GM12891 (cell line): ENCODE results near the gene POU2F1.

ENCODE experiments used
- DNase-seq: peaks from one replicate; pipeline ENCODE4 v3.0.0; 2011; ENCODE audit warnings: low spot score; ENCODE audit not compliant: insufficient read length
- FAIRE-seq: peaks from 2 replicates; lab custom pipeline; 2011; peaks lifted over from hg19 to GRCh38; lab: Jason Lieb, UNC
- PAX5 ChIP-seq: IDR thresholded peaks from 2 replicates; pipeline ENCODE4 v1.6.1; 2011; ENCODE audit warnings: low read length, moderate library complexity, mild to moderate bottlenecking; ENCODE audit not compliant: insufficient read depth, severe bottlenecking
- POLR2A ChIP-seq: IDR thresholded peaks from 2 replicates; pipeline ENCODE4 v1.6.1; 2011; ENCODE audit warnings: low read depth, low read length, control low read depth
- POLR2AphosphoS5 ChIP-seq: IDR thresholded peaks from 2 replicates; pipeline ENCODE4 v1.6.1; 2011; ENCODE audit warnings: low read depth, low read length, control low read depth
- POU2F2 ChIP-seq: IDR thresholded peaks from 2 replicates; pipeline ENCODE4 v1.6.1; 2011; ENCODE audit warnings: low read depth, mild to moderate bottlenecking, control low read depth, low read length, moderate library complexity
- SPI1 ChIP-seq: IDR thresholded peaks from 2 replicates; pipeline ENCODE4 v1.6.1; 2011; ENCODE audit warnings: low read depth, low read length, control low read depth
- TAF1 ChIP-seq: IDR thresholded peaks from 2 replicates; pipeline ENCODE4 v1.6.1; 2011; ENCODE audit warnings: low read depth, low read length, control low read depth

The POU2F1 gene

DNA sequence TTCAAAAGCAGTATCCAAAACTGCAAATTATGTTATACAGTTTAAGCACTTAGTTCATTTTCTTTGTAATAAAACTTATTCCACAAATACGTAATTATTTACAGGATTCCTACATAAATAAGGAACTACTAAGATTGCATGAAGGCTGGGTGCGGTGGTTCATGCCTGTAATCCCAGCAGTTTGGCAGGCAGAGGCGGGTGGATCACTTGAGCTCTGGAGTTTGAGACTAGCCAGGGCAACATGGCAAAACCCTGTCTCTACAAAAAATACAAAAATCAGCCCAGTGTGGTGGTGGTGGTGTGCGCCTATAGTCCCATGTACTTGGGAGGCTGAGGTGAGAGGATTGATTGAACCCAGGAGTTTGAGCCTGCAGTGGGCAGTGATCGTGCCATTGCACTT is 69.3 kb downstream of the POU2F1 start:
- FAIRE-seq = no peak
- no peak for DNase-seq
- no peak for TF ChIP-seq TAF1

DNA sequence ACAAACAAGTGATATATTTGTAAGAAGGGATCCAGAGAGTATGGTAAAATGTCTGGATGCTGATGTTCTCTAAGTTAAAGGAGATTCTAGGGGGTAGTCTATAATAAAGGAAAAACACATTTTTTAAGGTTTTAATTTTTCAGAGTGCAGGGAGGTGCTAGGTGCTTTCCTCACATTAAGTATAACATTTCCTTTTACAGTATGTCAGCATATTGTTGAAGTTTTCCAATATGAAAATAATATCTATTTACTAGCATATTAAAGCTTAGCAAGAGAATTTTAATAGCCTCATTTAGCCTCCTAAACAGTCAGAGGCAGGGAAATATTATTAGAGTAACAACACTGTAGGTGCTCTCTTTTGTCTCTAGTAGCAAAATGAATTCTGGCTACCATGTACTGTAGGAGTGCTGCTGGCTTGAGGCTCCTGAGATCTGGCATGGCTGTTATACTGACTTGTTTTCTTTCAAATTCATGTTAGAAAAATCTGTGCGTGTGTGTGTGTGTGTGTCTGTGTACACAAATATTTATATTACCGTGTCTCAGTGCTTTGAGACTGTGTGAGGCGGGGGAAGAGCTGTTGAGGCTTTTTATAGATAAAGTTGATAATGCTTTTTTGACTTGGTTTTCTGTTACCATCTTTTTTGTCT is 71.0 kb downstream of the POU2F1 start:
- DNase-seq = no peak
- no peak for TF ChIP-seq POLR2A
- TF ChIP-seq POLR2AphosphoS5 = no peak
- no peak for TF ChIP-seq PAX5
- no peak for TF ChIP-seq POU2F2
- TF ChIP-seq SPI1 = no peak
- TF ChIP-seq TAF1 = no peak
- no peak for FAIRE-seq

DNA sequence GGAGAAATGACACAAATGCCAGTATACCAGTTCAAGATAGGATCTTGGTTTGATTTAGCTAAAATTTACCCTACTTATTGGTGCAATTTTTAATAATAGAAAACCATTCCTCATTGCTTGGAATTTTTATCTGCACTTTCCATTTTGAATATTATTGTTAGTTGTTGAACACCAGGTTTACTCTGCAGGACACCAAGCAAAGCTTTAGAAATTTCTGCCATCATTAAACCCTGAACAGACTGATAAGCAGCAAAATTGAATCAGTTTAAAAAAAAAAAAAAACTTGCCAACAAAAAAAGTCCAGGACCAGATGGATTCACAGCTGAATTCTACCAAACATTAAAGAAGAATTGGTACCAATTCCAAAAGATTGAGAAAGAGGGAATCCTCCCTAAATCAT is 71.5 kb downstream of the POU2F1 start:
- FAIRE-seq (no peak), DNase-seq (no peak)
- TF ChIP-seq POLR2A = no peak
- no peak for TF ChIP-seq POLR2AphosphoS5
- no peak for TF ChIP-seq TAF1
- TF ChIP-seq PAX5 = no peak
- no peak for TF ChIP-seq POU2F2
- no peak for TF ChIP-seq SPI1

DNA sequence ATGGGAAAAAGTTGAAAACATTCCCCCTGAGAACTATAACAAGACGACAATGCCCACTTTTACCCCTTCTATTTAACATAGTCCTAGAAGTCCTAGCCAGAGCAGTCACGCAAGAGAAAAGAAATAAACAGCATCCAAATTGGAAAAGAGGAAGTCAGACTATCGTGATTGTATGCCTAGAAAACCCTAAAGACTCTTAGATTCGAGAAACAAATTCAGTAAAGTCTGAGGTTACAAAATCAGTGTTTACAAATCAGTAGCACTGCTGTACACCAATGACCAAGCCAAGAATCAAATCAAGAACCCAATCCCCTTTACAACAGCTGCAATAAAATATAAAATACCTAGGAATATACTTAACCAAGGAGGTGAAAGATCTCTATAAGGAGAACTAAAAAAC is 72.4 kb downstream of the POU2F1 start:
- TF ChIP-seq POLR2AphosphoS5 (no peak), POU2F2 (no peak), SPI1 (peak; percentile 64), POLR2A (no peak)
- FAIRE-seq (no peak), DNase-seq (no peak)

DNA sequence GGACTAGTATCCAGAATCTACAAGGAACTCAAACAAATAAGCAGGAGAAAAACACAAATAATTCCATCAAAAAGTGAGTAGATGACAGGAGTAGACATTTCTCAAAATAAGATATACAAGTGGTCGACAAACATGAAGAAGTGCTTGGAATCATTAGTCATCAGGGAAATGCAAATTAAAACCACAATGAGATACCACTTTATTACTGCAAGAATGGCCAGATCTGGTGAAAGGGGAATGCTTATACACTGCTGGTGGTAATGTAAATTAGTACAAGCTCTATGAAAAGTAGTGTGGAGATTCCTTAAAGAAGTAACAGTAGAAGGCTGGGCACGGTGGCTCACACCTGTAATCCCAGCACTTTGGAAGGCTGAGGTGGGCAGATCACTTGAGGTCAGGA is 73.8 kb downstream of the POU2F1 start:
- FAIRE-seq (no peak), DNase-seq (no peak)
- TF ChIP-seq TAF1 (no peak), SPI1 (no peak), POLR2A (no peak), PAX5 (no peak), POLR2AphosphoS5 (no peak), POU2F2 (no peak)

DNA sequence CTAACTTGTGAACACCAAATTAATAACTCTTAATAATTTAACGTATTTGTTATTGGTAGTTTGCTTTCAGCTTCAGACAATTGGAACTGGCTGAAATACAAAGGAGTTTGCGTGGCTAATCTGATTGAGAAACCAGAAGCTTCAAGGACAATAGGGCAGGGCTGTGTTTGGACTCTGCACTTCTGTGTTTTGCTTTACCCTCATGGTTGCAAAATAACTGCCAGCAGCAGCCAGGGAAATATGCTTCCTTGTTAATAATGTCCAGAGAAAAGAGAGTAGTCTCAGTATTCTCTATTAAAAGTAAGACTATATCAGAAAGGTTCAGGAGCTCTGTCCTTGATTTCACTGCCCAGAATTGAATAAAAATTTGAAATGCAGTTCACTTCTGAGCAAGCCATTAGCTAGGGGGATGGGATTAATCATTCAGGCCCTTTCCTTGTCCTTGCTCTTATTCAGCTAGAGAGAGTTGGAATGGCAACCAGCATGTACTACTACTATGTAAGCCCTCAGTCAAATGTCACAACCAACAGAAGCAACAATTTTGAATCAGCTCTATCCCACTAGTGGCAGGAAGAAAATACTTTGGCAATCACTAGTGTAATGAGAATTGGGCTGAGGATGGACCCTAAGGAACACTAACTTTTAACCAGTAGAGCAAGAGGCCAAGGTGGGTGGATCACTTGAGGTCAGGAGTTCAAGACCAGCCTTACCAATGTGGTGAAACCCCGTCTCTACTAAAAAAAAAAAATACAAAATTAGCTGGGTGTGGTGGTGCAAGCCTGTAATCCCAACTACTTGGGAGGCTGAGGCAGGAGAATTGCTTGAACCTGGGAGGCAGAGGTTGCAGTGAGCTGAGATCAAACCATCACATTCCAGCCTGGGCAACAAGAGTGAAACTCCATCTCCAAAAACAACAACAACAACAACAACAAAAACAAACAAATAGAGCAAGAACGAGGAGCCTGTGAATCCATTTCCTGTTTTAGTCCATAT is 76.8 kb downstream of the POU2F1 start:
- FAIRE-seq (no peak), DNase-seq (no peak)
- TF ChIP-seq SPI1 (no peak), PAX5 (no peak), POU2F2 (no peak), TAF1 (no peak), POLR2A (no peak), POLR2AphosphoS5 (no peak)

DNA sequence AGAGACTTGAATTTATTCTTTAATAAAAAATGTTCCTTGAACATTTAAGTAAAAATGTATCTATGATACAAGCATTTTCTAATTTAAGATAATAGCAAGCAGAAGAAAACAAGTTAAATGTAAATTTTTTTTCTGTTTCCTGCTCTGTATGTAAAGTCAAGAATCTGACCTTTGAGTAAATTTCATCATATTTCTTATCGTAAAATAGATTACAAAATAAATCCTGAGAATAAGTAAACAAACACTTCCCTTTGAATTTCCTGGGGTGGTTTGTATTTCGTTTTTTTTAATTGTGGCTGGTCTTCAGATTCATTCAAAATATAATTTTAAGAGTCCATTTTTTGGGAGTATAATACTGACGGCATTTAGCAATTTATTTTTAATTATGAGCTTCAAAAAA is 77.6 kb downstream of the POU2F1 start:
- DNase-seq (no peak), FAIRE-seq (no peak)

DNA sequence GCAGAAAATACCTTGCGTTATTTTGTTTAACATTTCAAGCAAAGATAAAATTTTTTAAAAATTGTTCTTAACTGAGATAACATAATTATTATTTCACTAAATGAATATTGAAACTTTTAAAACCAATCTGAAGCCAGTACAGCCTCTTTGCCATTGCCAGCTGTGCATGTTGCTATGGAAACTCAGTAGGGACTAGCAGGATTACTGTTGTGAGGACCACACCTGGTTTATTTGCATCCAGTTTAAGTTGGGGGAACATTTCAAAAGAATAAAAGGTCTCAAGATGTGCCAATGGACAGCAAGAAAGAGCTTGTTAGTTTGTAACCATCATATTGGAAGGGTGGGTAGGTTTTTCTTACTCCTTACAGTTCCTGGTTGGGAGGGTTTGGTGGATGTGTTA is 80.7 kb downstream of the POU2F1 start:
- no peak for TF ChIP-seq PAX5
- no peak for TF ChIP-seq POU2F2
- TF ChIP-seq POLR2AphosphoS5 = no peak
- no peak for TF ChIP-seq POLR2A
- TF ChIP-seq SPI1 = no peak
- TF ChIP-seq TAF1 = no peak
- FAIRE-seq = no peak
- no peak for DNase-seq

More for the DNA sequence above, 77.6 kb downstream of the POU2F1 start:
- TF ChIP-seq PAX5 (no peak), POLR2AphosphoS5 (no peak), TAF1 (no peak), POU2F2 (no peak), POLR2A (no peak)

DNA sequence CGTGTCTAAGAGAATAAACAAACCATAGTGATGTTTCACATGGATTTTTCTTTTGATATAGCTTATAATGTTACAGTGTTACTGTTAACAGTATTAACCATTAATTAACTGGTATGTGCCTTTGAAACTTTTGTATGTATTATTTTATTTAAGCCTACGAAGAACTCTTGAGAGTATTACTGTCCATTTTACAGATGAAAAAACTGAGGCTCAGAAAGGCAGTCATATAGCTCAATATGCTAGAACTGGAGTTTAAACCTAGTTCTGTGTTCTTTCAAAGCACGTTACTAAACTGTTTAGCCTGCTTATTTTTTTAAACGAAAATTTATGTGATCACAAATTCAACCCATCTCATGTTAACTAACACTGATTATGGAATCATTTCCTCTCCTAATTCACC is 83.5 kb downstream of the POU2F1 start:
- no peak for FAIRE-seq
- TF ChIP-seq PAX5 = no peak
- no peak for TF ChIP-seq SPI1
- TF ChIP-seq POLR2A = no peak
- no peak for TF ChIP-seq TAF1
- no peak for TF ChIP-seq POU2F2
- TF ChIP-seq POLR2AphosphoS5 = no peak
- DNase-seq = no peak
